ENCODE data around the gene PIK3R5. TPM values are rescaled to one million over a fixed set of nuclear protein-coding genes. Genes with fewer than 3 reads are reported as not detected.

PIK3R5 gene
- total RNA-seq, 1 donor from 2014 or later = 0.25 TPM

GRCh38 chr17:8875436-8875835 lies 90.1 kb downstream of the PIK3R5 start:
- Mint-ChIP-seq H3K4me3 (no peak overlapping the region), H3K36me3 (no peaks in the 10 kb centered on the region), H3K27me3 (ENCODE audit: low read depth) (peaks cover 30% of the 10 kb centered on the region), H3K4me1 (peaks cover 12% of the 10 kb centered on the region), H3K9me3 (no peaks in the 10 kb centered on the region), H3K27ac (no peak overlapping the region)
- no peak for TF ChIP-seq CTCF (IDR thresholded peaks at IDR 0.05; ENCODE audit: unreplicated experiment)
- no peak for DNase-seq (ENCODE audit: low spot score in 2 of 2, unreplicated experiment in 2 of 2)

- TF ChIP-seq CTCF (IDR thresholded peaks at IDR 0.05; ENCODE audit: unreplicated experiment) = no peak
- Mint-ChIP-seq H3K4me1 (peaks cover 12% of the 10 kb centered on the region), H3K27ac (no peak overlapping the region), H3K27me3 (ENCODE audit: low read depth) (peaks cover 42% of the 10 kb centered on the region), H3K4me3 (no peak overlapping the region), H3K36me3 (no peaks in the 10 kb centered on the region), H3K9me3 (no peaks in the 10 kb centered on the region)
- no peak for DNase-seq (ENCODE audit: low spot score in 2 of 2, unreplicated experiment in 2 of 2)
Measured at GRCh38 chr17:8873801-8874715, 91.4 kb downstream of the PIK3R5 start.

- H3K4me1 Mint-ChIP-seq = peaks cover 12% of the 10 kb centered on the region
- H3K4me3 Mint-ChIP-seq = no peak overlapping the region
- no peak for TF ChIP-seq CTCF (IDR thresholded peaks at IDR 0.05; ENCODE audit: unreplicated experiment)
- H3K27me3 Mint-ChIP-seq (ENCODE audit: low read depth) = peaks cover 48% of the 10 kb centered on the region
- H3K36me3 Mint-ChIP-seq = no peaks in the 10 kb centered on the region
- no peak for DNase-seq (ENCODE audit: low spot score in 2 of 2, unreplicated experiment in 2 of 2)
- no peaks in the 10 kb centered on the region for H3K9me3 Mint-ChIP-seq
- H3K27ac Mint-ChIP-seq = no peak overlapping the region
Measured at GRCh38 chr17:8872705-8873435, 92.6 kb downstream of the PIK3R5 start.

GRCh38 chr17:8872036-8872704 lies 93.3 kb downstream of the PIK3R5 start:
- H3K4me1 Mint-ChIP-seq = peaks cover 12% of the 10 kb centered on the region
- H3K27ac Mint-ChIP-seq = no peak overlapping the region
- TF ChIP-seq CTCF (IDR thresholded peaks at IDR 0.05; ENCODE audit: unreplicated experiment) = no peak
- peaks cover 49% of the 10 kb centered on the region for H3K27me3 Mint-ChIP-seq (ENCODE audit: low read depth)
- no peak overlapping the region for H3K4me3 Mint-ChIP-seq
- no peaks in the 10 kb centered on the region for H3K9me3 Mint-ChIP-seq
- no peaks in the 10 kb centered on the region for H3K36me3 Mint-ChIP-seq
- DNase-seq (ENCODE audit: low spot score in 2 of 2, unreplicated experiment in 2 of 2) = no peak

GRCh38 chr17:8871081-8871581 lies 94.4 kb downstream of the PIK3R5 start:
- H3K27me3 Mint-ChIP-seq (ENCODE audit: low read depth) = peaks cover 46% of the 10 kb centered on the region
- H3K9me3 Mint-ChIP-seq = no peaks in the 10 kb centered on the region
- no peak for DNase-seq (ENCODE audit: low spot score in 2 of 2, unreplicated experiment in 2 of 2)
- H3K27ac Mint-ChIP-seq = no peak overlapping the region
- no peak overlapping the region for H3K4me3 Mint-ChIP-seq
- no peaks in the 10 kb centered on the region for H3K36me3 Mint-ChIP-seq
- TF ChIP-seq CTCF (IDR thresholded peaks at IDR 0.05; ENCODE audit: unreplicated experiment) = no peak
- H3K4me1 Mint-ChIP-seq = peaks cover 12% of the 10 kb centered on the region

All from mesothelial cell of epicardium (in vitro differentiated cells).